GM18519 (cell line): Measurements from ENCODE around the gene ADARB2.

ENCODE experiments used
- ATAC-seq: cut with Tn5 transposase; IDR thresholded peaks from one replicate; pipeline ENCODE4 v1.9.1; 2021; ENCODE audit warnings: mild to moderate bottlenecking, moderate library complexity; ENCODE audit not compliant: unreplicated experiment, low FRiP score

ADARB2 gene

DNA sequence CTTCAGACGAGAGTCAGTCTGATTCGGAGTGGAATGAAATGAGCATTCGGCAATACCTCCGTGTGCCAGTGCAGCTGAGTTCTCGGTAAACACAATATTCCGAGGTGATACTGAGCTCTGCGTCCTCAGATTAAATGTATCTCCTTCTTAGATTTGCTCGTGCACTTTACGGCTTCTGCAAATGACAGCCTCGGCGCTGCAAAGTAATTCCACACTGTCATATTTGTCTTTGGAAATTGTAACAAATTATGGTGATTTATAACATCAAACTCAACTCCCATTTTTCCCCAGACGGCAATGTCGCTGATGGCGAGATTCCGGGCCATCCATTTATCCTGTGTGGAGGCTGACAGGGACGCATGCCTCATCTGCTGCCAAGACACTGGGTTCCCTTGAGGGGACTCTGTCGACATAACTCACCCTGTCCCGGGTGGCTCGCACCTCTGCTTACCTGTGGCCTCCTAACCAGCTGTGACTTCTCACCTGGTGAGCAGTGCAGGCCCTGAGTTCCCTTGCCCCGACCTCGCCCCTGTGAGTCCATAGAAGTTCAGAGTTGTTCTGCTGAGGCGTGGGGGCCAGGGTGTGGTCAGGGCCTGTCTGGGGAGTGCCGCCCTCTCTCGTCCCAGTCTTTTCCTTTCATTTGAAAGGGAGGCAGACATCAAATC lies 201.9 kb downstream of the ADARB2 start:
- no peak for ATAC-seq

DNA sequence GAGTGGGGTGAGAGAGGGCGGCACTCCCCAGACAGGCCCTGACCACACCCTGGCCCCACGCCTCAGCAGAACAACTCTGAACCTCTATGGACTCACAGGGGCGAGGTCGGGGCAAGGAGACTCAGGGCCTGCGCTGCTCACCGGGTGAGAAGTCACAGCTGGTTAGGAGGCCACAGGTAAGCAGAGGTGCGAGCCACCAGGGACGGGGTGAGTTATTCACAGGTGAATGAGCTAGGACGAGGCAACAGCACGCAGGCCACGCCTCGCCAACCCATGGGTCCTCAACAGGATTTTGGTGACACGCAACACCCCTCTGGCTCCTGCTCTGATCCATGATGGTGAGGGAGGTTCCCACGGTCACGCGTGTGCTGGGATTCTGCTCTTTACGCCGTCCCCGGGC lies 202.5 kb downstream of the ADARB2 start:
- no peak for ATAC-seq

DNA sequence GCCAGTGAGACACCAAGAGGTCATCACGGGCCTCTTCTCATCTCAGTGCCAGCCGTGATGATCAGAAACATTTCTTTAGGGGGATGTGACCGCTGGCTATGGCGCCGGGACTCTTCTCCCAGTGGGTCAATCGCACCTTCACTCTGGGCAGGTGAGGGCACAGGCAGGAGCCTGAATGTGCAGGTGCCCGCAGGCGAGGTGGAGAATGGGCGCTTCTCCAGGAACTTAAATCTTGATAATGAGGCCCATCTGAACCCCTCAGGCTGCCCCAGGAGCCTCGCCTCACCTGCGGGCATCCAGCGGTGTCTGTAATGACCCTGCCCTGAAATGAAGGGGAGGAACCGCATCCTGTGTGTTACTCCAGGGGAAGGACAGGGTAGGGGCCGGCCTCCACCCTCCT lies 204.7 kb downstream of the ADARB2 start:
- ATAC-seq: no peak

DNA sequence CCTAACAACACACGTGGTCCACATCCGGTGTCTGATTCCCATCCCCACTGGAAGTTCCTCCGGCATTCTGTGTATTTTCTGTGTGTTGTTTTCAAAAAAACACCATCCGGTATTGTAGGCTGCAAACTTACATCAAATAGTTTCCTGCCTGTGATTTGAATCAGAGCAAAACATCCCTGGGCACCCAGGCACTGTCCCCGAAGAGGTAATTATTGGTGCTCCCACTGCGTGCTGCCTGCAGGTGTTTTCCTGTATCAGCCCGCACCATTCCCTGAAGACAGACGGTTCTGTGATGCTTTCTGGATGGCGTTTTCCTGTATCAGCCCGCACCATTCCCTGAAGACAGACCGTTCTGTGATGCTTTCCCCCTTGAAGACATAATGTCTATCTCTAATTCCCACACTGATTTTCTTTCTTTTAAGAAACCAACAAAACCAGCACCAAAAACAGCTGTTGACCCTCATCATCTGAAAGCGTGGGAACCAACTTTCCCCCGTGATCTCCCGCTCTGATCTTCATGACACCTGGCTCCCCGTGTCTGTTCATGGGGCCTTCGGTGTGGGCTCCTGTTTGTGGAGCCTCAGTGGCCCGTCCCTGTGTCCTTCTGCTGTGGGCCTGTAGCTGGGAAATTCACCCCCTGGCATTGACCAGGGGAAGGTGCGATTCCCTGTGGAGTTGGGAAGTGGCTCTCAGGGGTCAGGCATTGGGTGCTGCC lies 205.3 kb downstream of the ADARB2 start:
- ATAC-seq: no peak

DNA sequence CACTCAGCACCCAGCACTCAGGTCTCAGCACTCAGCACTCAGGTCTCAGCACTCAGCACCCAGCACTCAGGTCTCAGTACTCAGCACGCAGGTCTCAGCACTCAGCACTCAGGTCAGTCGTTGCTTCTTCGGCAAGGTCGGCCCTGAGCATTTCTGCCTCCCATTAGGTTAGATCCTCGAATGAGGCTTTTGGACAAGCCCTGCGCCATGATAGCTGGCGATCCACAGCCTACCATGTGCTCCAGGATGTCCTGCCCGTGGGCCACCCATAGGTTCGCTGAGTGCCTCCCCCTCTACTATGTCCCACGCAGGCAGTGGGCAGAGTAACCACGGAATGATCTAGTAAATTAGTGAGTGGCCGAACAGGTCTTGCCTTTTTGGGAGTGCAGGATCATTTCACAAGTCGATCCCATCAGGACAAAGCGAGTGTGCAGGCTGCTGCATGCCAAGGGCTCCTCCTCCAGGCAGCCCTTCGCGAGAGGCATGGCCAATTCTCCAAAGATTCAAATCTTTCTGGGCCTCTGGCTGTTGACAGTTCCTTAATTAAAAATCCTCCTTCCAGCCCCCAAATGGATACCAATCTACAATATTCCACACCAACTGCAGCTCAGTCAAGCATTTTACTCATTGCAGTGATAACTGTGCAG lies 206.3 kb downstream of the ADARB2 start:
- no peak for ATAC-seq

DNA sequence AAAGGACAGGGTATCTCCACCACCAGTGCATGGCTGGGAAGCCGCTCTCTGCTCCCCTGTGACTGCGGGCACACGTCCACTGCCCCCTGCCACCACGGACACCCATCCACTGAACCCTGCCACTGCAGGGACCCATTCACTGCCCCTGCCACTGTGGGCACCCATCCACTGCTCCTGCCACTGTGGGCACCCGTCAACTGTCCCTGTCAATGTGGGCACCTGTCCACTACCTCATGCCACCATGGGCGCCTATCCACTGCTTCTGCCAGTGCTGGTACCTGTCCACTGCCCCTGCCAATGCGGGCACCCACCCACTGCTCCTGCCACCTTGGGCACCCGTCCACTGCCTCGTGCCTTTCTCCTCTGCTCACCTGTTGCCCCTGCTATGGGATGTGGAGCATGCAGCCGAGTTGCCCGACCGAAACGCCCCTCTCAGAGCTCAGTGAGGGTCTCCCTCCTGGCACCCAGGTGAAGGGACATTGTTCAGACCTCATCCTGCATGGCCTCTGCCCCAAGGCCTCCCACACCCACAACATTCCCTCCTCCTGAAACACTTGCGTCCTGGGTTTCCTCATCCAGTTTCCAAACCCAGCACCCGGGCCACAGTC lies 207.4 kb downstream of the ADARB2 start:
- ATAC-seq: no peak

DNA sequence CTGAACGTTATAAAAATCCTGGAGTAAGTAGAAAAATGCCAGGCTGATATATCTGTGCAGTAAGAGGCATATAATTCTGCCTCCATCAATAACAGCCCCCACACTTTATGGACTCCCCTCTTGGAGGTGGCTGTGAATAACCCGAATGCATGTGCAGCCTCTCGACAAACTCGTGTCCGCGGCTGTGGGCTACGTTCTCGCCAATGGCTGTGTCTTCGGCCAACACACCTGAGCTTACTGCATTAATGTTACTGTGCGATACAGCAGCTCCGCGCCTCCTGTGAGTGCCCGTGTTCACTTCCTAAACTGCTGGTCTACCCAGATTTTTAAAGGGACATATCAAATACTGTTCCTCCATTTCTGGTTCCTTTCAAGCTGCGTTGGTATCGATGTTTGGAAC lies 209.4 kb downstream of the ADARB2 start:
- ATAC-seq: no peak

DNA sequence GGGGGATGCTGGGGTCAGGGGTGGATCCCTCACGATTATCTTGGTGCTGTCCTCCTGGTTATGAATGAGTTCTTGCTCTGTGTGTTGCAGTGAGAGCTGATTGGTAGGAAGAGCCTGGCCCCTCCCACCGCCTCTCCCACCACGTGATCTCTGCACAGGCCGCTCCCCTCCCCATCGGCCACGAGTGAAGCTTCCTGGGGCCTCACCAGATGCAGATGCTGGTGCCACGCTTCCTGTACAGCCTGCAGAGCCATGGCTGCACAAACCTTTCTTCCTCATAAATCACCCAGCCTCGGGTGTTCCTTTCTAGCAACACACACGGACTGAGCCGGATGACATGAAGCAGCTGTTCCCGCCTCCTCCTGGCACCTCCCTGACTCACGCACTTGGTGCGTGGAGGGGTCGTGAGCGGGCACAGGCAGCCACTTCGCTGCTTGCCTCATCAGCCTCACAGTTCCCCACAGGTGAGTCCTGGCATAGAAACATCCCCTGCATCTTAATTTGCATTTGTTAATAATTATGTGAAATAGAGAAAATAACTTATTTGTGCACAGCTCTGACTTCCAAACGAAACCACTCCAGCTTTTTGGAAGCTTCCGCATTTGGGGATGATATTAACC lies 210.8 kb downstream of the ADARB2 start:
- no peak for ATAC-seq

DNA sequence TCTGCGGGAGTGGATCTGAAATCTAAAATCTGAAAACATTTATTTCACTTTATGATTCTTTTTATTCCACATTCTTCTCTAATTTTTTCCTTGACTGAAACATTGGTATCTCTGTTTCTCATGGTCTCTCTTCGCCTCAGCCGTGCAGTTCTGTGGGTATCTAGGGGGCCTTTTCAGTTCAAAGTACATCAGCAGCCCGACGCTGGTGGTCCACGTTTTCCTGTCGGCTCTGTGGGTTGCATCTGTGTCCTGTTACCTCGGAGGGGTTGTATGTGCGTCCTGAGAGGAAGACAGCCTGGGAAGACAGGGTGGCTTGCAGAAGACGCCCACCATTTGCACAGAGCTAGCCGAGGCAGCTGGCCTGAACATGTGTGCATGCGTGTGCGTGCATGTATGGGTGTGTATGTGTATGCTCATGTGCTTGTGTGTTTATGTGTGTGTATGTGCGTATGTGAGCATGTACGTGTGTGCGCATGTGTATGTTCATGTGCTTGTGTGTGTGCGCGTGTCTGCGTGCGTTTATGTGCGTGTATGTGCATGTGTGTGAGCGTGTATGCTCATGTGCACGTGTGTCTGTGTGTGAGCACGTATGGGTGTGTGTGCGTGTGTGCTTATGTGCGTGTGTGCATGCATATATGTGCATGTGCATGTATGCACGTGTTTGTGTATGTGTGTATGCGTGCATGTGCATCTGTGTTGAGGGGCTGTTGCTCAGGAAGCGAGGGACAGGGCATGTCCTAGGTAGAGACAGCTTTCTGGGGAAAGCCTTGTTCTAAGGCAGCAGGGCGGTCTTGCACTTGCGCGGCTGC lies 211.8 kb downstream of the ADARB2 start:
- ATAC-seq: no peak

DNA sequence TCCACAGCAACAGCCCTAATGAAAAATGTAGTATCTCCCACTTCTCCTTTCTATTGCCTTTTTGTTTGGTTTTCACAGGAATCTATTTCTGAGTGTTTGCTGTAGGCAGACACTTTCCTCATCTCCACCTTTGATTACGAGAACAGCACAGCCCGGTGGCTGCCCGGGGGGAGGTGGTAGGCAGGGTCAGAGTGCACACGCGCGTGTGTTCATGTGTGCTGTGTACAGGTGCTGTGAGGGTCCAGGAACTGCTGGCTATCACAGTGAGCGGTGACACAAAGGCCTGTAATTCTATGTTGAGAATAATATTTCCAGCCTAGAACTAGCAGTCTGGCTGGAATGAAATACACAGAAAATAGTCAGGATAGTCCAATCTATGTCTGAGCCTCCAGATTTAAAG lies 212.8 kb downstream of the ADARB2 start:
- no peak for ATAC-seq

DNA sequence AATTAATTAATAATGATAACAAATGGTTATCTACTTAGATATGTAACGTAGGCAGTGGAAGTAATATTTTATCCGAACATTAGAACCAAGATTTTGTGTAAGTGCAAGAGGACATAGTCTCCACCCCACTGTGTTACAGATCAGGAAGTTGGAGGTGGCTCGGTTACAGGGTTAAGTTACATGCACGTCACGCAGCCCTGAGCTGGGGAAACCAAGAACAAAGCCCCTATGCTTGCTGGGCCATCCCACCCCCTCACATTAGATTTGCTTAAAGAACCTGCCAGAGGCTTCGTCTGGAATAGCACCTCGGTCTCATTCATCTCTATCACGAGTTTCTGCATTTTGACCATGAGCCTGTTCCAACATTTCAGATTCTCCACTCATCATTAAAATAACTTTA lies 214.1 kb downstream of the ADARB2 start:
- no peak for ATAC-seq

DNA sequence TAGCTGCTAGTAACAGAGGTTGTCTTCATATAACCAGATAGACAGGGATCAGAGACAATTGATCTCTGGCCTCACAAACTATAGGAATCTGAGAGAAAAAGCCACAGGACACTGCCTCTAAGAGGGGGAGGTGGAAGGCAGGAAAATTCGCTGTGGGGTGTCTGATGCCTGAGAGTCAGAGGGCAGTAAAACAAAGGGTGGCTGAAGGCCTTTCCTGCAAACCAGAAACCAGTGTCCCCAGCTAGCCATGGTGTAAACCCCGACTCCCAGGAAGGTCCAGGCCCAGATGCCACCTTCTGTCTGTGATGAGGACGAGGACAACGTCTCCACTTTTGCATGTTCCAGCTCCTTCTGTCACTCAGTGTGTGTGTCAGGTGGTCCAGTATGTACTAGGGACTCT lies 215.1 kb downstream of the ADARB2 start:
- no peak for ATAC-seq

DNA sequence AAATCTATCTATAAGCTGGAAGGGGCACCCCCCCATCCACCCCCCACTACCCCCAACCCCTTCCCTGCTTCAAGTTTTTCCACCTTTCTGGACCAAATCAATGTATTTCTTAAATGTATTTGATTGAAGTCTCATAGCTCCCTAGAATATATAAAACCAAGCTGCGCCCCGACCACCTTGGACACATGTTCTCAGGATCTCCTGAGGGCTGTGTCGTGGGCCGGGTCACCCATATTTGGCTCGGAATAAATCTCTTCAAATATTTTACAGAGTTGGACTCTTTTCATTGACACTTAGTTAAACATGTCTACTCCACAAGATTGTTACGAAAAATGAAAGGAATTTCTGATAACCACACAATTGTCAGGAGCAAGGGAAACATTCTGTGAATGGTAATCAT lies 215.6 kb downstream of the ADARB2 start:
- no peak for ATAC-seq

DNA sequence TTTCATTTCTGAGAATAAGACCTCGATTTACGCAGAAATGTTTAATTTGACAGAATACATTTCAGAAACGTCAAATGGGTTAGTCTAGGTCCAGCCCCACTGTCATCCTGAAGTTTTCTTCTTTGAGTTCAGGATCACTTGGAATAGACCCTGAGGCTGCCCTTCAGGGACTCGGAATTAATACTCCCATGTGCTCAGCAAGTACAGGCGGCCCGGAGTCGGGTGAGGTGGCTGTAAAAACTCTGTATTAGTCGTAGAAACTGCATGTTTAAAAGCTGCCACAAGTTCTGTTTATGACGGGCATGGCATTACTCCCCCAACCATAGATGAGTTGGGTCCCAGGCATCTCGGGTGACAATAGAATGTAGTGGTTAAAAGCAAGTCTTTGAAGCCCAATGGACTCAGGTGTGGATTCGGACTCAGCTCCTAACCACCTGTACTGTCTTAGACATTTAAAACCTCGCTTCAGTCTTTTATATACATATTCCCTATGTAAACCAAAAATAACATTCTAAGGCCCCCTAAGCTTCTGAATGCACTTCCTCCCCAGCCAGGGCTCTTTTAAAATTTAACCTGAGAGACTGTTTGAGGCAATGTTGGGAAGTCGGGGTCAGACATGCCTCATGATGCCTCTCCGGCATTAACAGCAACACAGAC lies 216.3 kb downstream of the ADARB2 start:
- ATAC-seq: no peak

DNA sequence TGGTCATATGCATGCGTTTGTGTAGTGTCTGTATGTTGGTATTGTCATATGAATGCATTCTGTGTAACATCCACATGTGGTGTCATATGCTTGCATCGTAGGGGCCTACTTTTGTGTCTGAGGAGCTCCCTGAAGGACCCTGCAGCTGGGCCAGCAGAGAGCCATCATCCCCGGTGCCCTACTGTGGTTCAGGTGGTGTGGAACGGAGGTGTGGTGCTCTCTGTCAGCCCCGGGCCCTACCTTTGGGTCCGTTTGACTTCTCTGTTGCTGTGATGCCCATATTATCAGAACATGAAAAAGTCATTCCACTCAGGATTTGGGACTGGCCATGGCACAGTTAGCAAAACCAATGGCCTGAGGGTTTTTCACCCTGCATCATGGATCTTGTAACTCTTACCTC lies 217.9 kb downstream of the ADARB2 start:
- ATAC-seq: no peak

DNA sequence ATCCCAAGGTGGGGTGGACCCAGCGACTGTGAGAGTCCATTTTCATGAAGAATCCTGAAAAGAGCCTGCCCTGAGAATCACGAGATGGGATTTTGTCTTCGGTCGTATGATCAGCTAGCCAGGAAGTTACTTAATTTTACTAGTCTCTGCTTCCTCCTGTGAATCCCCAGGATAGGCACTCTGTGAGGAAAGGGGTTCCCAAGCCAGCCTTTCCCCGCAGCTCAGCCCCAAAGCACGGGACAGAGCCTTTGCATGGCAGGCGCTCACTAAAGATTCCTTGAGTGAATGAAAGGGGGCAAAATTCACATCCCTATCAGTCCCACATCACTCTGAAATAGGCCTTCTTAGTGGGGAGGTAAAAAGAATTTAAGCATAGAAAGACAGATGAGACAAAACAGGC lies 219.6 kb downstream of the ADARB2 start:
- no peak for ATAC-seq

DNA sequence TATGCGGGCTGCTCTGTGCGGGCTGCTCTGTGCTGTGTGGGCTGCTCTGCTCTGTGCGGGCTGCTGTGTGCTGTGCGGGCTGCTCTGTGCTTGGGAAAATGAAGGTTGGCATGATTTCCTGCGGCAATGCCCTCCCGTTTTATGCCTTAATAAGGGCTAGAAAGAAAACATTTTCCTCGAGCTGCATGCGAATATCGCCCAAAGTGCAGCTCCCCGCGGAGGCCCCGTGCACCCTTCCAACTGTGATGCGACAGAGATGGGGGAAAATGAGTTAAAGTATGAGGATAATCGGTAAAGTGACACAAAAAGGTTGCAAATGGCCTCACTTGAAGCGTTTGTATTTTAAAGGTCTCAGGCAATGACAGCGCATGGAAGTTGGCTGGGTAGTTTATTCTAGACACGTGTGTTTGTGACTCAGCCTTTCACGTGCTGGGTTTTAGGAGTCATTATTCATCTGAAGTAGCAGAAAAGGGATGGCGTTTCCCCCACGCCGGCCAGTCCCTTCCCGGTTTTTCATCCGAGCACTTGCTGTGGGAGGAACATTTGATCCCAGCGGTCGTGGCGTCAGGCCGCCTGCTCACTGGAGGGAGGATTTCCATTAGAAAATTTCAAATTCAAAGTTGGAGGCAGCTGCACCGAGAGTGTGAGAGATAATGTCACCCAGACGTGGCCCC lies 220.7 kb downstream of the ADARB2 start:
- ATAC-seq: no peak

DNA sequence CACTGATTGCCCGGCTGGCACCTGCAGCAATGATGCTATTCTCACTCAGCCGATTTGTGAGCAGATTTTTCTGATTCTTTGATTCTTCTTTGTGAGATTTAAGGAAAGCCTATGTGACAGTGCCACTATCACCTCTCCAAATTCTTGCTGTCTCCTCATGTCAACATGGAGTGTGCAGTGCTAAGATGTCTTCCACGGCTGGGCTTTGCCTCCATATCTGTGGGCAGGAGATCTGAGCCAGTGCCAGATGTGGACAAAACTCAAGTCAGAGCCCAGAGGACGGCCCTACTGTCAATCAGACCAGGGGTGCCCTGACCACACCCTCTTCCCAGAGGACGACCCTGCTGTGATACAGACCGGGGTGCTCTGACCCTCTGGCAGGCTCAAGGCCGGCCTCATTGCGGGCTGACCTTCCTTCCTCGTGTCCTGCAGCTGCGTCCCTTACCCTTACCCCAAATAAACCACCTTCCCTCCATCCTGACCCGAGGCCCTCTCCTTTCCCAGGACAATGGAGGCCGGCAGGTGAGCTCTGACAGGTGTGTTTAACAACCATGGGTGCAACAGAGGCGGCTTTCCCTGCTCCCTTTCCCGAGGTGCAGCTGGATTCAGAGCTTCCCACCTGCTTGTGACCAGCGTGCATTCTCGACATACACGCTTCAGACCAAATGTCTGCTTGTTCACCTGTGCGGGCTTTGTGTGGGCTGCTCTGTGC lies 221.4 kb downstream of the ADARB2 start:
- no peak for ATAC-seq
